ENCODE results near the gene AP2B1. TPM values are rescaled to one million over a fixed set of nuclear protein-coding genes. Genes with fewer than 3 reads are reported as not detected.
A peak's percentile ranks its signal among the peaks of the same experiment; 100 is the strongest.

Gene AP2B1
- total and polyA plus RNA-seq, 9 of the 15 experiments (the other 6 are each of a cell fraction or from before 2014, with no cell fraction given), result 60.1 to 287 (median 105) TPM

DNA sequence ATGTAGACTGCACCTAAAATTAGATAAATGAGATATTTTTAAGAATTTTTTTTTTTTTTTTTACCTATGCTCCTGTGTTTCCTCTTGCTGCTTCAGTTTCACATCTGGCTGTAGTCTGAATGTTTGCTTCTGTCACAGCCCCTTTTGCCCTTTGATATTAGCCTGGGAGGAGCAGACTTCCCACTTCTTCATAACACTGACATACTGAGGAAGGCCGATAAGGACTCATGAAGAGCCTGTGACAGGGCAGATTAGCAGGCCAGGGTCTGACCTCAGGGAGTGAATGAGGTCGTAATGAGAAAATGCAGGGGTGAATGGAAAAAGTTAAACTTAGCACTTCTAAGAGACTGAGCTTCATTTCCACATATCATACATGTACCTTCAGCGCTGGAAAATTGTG is 26.4 kb upstream of the AP2B1 start, which contains the start of gene SLFN14 (continued):
- TF ChIP-seq NR2C1 (IDR thresholded peaks at IDR 0.05) (peak; percentile 72), NR2C1 (tag; IDR thresholded peaks at IDR 0.05) (peak; percentile 80), C11orf30 (IDR thresholded peaks at IDR 0.05; ENCODE audit: low read depth) (peak; percentile 45; the same call in 1 of the 2 replicates), ZNF41 (CRISPR knock-in tag; conservative IDR thresholded peaks at IDR 0.05) (no peak), ZNF239 (CRISPR knock-in tag; IDR thresholded peaks at IDR 0.05) (peak; percentile 26; the same call in 1 of the 2 replicates), HDAC1 (IDR thresholded peaks at IDR 0.05) (peak in 1 of 2 experiments; percentile 81; a peak in 2 of 4 replicates), ZNF197 (CRISPR knock-in tag; IDR thresholded peaks at IDR 0.05; ENCODE audit: low read depth) (peak; percentile 93), RBBP5 (IDR thresholded peaks at IDR 0.05; ENCODE audit: borderline replicate concordance, insufficient read depth, low read length, poor library complexity, severe bottlenecking) (no peak), SOX6 (IDR thresholded peaks at IDR 0.05) (peak; percentile 96), ZNF384 (IDR thresholded peaks at IDR 0.05; ENCODE audit: low read depth, low read length) (peak; percentile 90), OTX1 (CRISPR knock-in tag; IDR thresholded peaks at IDR 0.05) (peak; percentile 42; the same call in 1 of the 2 replicates), ZNF780A (CRISPR knock-in tag; IDR thresholded peaks at IDR 0.05) (no peak), U2AF1 (optimal IDR thresholded peaks at IDR 0.05; ENCODE audit: low read depth, low read length) (no peak), PHB (CRISPR knock-in tag; IDR thresholded peaks at IDR 0.05) (no peak), NR2C2 (CRISPR knock-in tag; IDR thresholded peaks at IDR 0.05) (no peak), NR2C2 (tag; IDR thresholded peaks at IDR 0.05) (peak; percentile 90), PTTG1 (tag; IDR thresholded peaks at IDR 0.05; ENCODE audit: low read depth) (no peak), SP2 (IDR thresholded peaks at IDR 0.05; ENCODE audit: extremely low read depth, low read depth, low read length, poor library complexity, severe bottlenecking) (no peak), TCFL5 (CRISPR knock-in tag; conservative IDR thresholded peaks at IDR 0.05) (no peak), ZFX (CRISPR knock-in tag; IDR thresholded peaks at IDR 0.05) (no peak), THAP12 (CRISPR knock-in tag; IDR thresholded peaks at IDR 0.05) (0 out of 2 replicates have a peak, but pooled peaks have one; percentile 23), SUPT5H (IDR thresholded peaks at IDR 0.05) (peak; percentile 60), ZNF639 (CRISPR knock-in tag; conservative IDR thresholded peaks at IDR 0.05 in 1 of 2, IDR thresholded peaks at IDR 0.05 in 1 of 2) (peak in 1 of 2 experiments; percentile 88; a peak in 2 of 4 replicates), GABPA (tag; conservative IDR thresholded peaks at IDR 0.05; ENCODE audit: low read depth) (no peak), CSDE1 (IDR thresholded peaks at IDR 0.05) (no peak), BCL6 (CRISPR knock-in tag; IDR thresholded peaks at IDR 0.05) (no peak; the same call in 1 of the 2 replicates)
- TF ChIP-seq, protein P1, sequence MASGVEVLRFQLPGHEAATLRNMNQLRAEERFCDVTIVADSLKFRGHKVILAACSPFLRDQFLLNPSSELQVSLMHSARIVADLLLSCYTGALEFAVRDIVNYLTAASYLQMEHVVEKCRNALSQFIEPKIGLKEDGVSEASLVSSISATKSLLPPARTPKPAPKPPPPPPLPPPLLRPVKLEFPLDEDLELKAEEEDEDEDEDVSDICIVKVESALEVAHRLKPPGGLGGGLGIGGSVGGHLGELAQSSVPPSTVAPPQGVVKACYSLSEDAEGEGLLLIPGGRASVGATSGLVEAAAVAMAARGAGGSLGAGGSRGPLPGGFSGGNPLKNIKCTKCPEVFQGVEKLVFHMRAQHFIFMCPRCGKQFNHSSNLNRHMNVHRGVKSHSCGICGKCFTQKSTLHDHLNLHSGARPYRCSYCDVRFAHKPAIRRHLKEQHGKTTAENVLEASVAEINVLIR (CRISPR knock-in tag; IDR thresholded peaks at IDR 0.05), result 0 out of 2 replicates have a peak, but pooled peaks have one; percentile 11

All from K562 (cell line).